ENCODE data around the gene GSC2.

- no peak for TF ChIP-seq CTCF (IDR thresholded peaks at IDR 0.05 in 4 of 5, conservative IDR thresholded peaks at IDR 0.05 in 1 of 5)
- TF ChIP-seq POLR2A (IDR thresholded peaks at IDR 0.05), result no peak
Observed at GRCh38 chr22:19122752-19123492, 27.2 kb downstream of the GSC2 start.
